Retinal pigment epithelial cell (primary cell): ENCODE results near the gene VASN.

Experiments used
- DNase-seq: peaks from one replicate; pipeline ENCODE4 v3.0.0-alpha.2; 2010; ENCODE audit warnings: low read depth
- H3K4me3 ChIP-seq: 2 replicates; pipeline ENCODE4 v1.5.1; 2011; ENCODE audit warnings: mild to moderate bottlenecking, low read length, control low read depth, moderate library complexity
- TF ChIP-seq, protein P1 (sequence below): conservative IDR thresholded peaks from 2 replicates; pipeline ENCODE4 v1.5.1; 2011; ENCODE audit warnings: low read depth, low read length, control low read depth, inconsistent platforms

The VASN gene

GRCh38 chr16:4345836-4346781, 25.5 kb upstream of the VASN start:
- H3K4me3 ChIP-seq: no peak overlapping the region
- TF ChIP-seq, protein P1, sequence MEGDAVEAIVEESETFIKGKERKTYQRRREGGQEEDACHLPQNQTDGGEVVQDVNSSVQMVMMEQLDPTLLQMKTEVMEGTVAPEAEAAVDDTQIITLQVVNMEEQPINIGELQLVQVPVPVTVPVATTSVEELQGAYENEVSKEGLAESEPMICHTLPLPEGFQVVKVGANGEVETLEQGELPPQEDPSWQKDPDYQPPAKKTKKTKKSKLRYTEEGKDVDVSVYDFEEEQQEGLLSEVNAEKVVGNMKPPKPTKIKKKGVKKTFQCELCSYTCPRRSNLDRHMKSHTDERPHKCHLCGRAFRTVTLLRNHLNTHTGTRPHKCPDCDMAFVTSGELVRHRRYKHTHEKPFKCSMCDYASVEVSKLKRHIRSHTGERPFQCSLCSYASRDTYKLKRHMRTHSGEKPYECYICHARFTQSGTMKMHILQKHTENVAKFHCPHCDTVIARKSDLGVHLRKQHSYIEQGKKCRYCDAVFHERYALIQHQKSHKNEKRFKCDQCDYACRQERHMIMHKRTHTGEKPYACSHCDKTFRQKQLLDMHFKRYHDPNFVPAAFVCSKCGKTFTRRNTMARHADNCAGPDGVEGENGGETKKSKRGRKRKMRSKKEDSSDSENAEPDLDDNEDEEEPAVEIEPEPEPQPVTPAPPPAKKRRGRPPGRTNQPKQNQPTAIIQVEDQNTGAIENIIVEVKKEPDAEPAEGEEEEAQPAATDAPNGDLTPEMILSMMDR: no peak
- DNase-seq: no peak

DNA sequence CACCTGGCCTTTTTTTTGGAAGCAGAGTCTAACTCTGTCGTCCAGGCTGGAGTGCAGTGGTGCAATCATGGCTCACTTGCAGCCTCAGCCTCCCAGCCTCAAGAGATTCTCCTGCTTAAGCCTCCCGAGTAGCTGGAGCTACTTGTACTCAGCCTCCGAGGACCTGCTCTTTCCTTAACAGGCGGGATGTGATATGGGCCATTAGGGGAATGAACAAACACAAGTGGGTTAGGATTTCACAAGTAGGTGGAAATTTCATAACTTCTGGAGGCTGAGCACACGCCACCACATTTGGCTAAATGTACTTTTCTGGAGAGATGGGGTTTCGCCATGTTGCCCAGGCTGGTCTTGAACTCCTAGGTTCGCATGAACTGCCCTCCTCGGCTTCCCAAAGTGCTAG, 24.6 kb upstream of the VASN start:
- TF ChIP-seq, protein P1: no peak
- no peak overlapping the region for H3K4me3 ChIP-seq
- no peak for DNase-seq

DNA sequence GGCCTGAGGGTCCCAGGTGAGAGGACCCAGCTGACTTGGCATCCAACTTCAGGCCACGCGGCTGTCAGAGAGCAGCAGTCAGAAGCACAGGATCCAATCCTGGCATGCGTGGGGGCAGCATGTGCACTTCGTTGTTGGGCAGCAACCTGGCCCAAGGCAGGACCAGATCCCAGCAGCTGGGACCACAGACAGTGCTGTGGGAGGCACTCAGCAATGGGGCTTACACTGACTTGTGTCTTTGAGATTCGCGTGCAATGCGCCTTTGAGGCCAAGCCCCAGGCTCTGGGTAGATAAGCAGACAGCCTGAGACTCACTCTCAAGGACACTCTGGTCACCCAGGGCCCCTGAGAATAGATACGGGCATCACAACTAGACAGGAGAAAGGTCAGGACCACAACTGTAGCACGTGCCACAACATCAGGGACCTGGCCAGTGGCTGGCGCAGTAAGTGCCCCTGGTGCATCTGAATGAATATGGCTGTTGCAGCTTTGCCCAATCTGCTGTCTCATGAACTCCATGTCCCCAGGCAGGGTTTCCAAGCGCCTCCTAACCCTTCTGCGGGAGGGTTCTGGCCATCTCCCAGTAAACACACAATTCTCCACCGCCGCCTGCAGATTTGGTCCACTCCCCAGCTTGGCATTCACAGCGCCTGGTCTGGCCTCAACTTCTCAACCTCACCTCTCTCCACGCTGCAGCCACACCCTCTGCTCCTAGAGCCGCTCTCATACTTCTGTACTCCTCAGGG, 23.7 kb upstream of the VASN start:
- no peak for DNase-seq
- TF ChIP-seq, protein P1: no peak
- H3K4me3 ChIP-seq: no peak overlapping the region

DNA sequence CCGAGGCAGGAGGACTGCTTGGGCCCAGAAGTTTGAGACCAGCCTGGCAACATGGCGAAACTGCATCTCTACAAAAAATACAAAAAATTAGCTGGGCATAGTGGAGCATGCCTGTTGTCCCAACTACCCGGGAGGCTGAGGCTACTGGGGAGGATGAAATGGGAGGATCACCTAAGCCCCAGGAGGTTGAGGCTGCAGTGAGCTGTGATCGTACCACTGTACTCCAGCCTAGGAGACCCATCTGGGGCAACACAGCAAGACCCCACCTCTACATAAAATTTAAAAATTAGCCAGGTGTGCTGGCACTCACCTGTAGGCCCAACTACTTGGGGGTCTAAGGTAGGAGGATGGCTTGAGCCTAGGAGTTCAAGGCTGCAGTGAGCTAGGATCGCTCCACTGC, 22.3 kb upstream of the VASN start:
- TF ChIP-seq, protein P1: no peak
- H3K4me3 ChIP-seq: no peak overlapping the region

DNA sequence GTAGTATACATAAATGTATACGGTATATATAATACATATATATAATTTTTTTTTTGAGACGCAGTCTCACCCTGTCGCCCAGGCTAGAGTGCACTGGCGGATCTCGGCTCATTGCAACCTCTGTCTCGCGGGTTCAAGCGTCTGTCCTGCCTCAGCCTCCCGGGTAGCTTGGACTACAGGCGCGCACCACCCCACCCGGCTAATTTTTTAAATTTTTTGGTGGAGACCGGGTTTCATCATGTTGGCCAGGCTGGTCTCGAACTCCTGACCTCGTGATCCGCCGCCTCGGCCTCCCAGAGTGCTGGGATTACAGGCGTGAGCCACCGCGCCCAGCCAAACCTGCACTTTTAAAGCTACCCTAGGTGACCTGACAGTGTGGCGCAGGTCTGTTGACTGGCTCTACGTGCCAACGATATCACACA, 21.3 kb upstream of the VASN start:
- TF ChIP-seq, protein P1: no peak
- H3K4me3 ChIP-seq: peak overlapping the region; percentile 79
- DNase-seq: no peak

More for the DNA sequence above, 22.3 kb upstream of the VASN start:
- no peak for DNase-seq

- peak; percentile 75 for DNase-seq
- TF ChIP-seq, protein P1: no peak
- H3K4me3 ChIP-seq: peak within 1 kb of the TSS; percentile 79
Observed at GRCh38 chr16:4350787-4351659, 20.6 kb upstream of the VASN start, which contains the start of gene PAM16. Gene PAM16, minus strand, starts transcription at chr16:4351321. Its CDS starts 87 bp downstream, at chr16:4351234.
